ENCODE data around the gene CCDC85C.

DNA sequence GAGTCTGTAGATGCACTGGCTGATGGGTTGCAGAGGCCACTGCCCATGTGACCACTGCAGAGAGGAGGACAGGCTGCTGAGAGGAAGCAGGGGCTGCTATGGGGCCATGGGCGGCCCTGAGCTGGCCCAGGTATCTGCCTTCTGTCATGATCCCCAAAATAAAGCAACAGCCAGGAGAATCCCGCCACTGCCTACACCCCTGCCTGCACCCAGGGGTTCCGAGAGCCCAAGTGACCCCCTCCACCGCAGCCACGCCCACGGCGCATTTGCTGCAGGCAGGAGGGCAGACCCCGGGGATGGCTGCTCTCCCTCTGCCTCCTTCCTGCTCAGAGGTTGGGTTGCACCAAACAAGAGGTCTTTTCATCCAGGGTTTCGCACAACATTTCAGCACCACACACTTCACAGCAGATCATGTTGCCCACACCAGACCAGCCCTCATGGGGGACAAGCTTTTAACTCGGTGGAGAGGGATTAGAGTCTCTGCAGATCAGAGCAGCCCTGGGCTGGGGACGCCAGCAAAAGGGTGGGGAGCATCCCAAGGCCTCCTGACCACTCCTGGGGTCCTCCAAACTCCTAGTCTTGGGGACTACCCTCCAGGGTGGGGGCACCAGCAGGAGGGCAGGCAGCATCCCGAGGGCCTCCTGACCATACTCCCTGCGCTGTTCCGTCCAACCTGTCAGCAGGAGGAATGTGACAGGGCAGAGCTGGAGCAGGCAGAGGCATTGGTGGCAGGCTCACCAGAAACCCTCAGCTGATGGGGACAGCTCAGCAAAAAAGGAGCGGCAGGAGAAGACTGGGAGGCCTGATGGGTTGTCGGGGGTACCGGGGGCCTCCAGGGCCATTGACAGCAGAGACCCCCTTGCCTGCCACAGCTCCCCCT is 14.1 kb downstream of the CCDC85C start:
- TF ChIP-seq, protein P1, sequence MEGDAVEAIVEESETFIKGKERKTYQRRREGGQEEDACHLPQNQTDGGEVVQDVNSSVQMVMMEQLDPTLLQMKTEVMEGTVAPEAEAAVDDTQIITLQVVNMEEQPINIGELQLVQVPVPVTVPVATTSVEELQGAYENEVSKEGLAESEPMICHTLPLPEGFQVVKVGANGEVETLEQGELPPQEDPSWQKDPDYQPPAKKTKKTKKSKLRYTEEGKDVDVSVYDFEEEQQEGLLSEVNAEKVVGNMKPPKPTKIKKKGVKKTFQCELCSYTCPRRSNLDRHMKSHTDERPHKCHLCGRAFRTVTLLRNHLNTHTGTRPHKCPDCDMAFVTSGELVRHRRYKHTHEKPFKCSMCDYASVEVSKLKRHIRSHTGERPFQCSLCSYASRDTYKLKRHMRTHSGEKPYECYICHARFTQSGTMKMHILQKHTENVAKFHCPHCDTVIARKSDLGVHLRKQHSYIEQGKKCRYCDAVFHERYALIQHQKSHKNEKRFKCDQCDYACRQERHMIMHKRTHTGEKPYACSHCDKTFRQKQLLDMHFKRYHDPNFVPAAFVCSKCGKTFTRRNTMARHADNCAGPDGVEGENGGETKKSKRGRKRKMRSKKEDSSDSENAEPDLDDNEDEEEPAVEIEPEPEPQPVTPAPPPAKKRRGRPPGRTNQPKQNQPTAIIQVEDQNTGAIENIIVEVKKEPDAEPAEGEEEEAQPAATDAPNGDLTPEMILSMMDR (IDR thresholded peaks at IDR 0.05; ENCODE audit: insufficient read depth, low read depth, low read length) = no peak
- TF ChIP-seq EZH2 (IDR thresholded peaks at IDR 0.05; ENCODE audit: insufficient read depth, low read length) = no peak
